ENCODE results near the gene IKZF1.

IKZF1 gene

GRCh38 chr7:50352751-50353150 is 48.2 kb downstream of the IKZF1 start:
- no peaks in the 10 kb centered on the region for H3K36me3 ChIP-seq
- no peak overlapping the region for H3K4me3 ChIP-seq (ENCODE audit: low read depth, low read length)
- no peak overlapping the region for H3K27ac ChIP-seq
- DNase-seq = no peak
- TF ChIP-seq CTCF (IDR thresholded peaks at IDR 0.05; ENCODE audit: low read depth, low read length) = no peak
- H3K9me3 ChIP-seq (ENCODE audit: severe bottlenecking) = no peaks in the 10 kb centered on the region
- H3K27me3 ChIP-seq (ENCODE audit: insufficient read depth, low read depth, severe bottlenecking) = no peaks in the 10 kb centered on the region

GRCh38 chr7:50353201-50353600 is 48.7 kb downstream of the IKZF1 start:
- TF ChIP-seq CTCF (IDR thresholded peaks at IDR 0.05; ENCODE audit: low read depth, low read length) = no peak
- DNase-seq = no peak
- H3K27me3 ChIP-seq (ENCODE audit: insufficient read depth, low read depth, severe bottlenecking) = no peaks in the 10 kb centered on the region
- H3K27ac ChIP-seq = no peak overlapping the region
- H3K36me3 ChIP-seq = no peaks in the 10 kb centered on the region
- H3K4me3 ChIP-seq (ENCODE audit: low read depth, low read length) = no peak overlapping the region
- no peaks in the 10 kb centered on the region for H3K9me3 ChIP-seq (ENCODE audit: severe bottlenecking)

GRCh38 chr7:50353894-50354595 is 49.5 kb downstream of the IKZF1 start:
- H3K9me3 ChIP-seq (ENCODE audit: severe bottlenecking) = no peaks in the 10 kb centered on the region
- H3K36me3 ChIP-seq = no peaks in the 10 kb centered on the region
- TF ChIP-seq CTCF (IDR thresholded peaks at IDR 0.05; ENCODE audit: low read depth, low read length) = no peak
- H3K27ac ChIP-seq = no peak overlapping the region
- H3K27me3 ChIP-seq (ENCODE audit: insufficient read depth, low read depth, severe bottlenecking) = no peaks in the 10 kb centered on the region
- no peak overlapping the region for H3K4me3 ChIP-seq (ENCODE audit: low read depth, low read length)
- DNase-seq = no peak

- no peak for DNase-seq
- no peaks in the 10 kb centered on the region for H3K36me3 ChIP-seq
- TF ChIP-seq CTCF (IDR thresholded peaks at IDR 0.05; ENCODE audit: low read depth, low read length) = no peak
- H3K4me3 ChIP-seq (ENCODE audit: low read depth, low read length) = no peak overlapping the region
- H3K27me3 ChIP-seq (ENCODE audit: insufficient read depth, low read depth, severe bottlenecking) = no peaks in the 10 kb centered on the region
- H3K9me3 ChIP-seq (ENCODE audit: severe bottlenecking) = no peaks in the 10 kb centered on the region
- H3K27ac ChIP-seq = no peak overlapping the region
Observed at GRCh38 chr7:50355817-50356178, 51.3 kb downstream of the IKZF1 start.

GRCh38 chr7:50356212-50356944 is 51.9 kb downstream of the IKZF1 start:
- no peak for TF ChIP-seq CTCF (IDR thresholded peaks at IDR 0.05; ENCODE audit: low read depth, low read length)
- no peak for DNase-seq
- Histone ChIP-seq H3K4me3 (ENCODE audit: low read depth, low read length) (no peak overlapping the region), H3K9me3 (ENCODE audit: severe bottlenecking) (no peaks in the 10 kb centered on the region), H3K27me3 (ENCODE audit: insufficient read depth, low read depth, severe bottlenecking) (no peaks in the 10 kb centered on the region), H3K36me3 (no peaks in the 10 kb centered on the region), H3K27ac (no peak overlapping the region)

Data from WERI-Rb-1 (cell line).